ENCODE measurements around the gene DPM1.

The DPM1 gene

GRCh38 chr20:50929299-50930138 is 28.8 kb downstream of the DPM1 start:
- DNase-seq, result peak; percentile 88

GRCh38 chr20:50928469-50928868 is 29.9 kb downstream of the DPM1 start:
- DNase-seq, result no peak

- DNase-seq, result no peak
These were observed 31.8 kb downstream of the DPM1 start for GRCh38 chr20:50926530-50926929.

- no peak for DNase-seq
These were observed 33.9 kb downstream of the DPM1 start for GRCh38 chr20:50924261-50924920.

- no peak for DNase-seq
These were observed 36.4 kb downstream of the DPM1 start for GRCh38 chr20:50921803-50922501.

- DNase-seq, result no peak
These were observed 37.3 kb downstream of the DPM1 start for GRCh38 chr20:50920997-50921396.

- DNase-seq, result no peak
These were observed 38.8 kb downstream of the DPM1 start for GRCh38 chr20:50919567-50919966.

- no peak for DNase-seq
These were observed 39.9 kb downstream of the DPM1 start for GRCh38 chr20:50918403-50918802.

GRCh38 chr20:50916934-50917333 is 41.4 kb downstream of the DPM1 start:
- DNase-seq, result no peak

- no peak for DNase-seq
These were observed 42.1 kb downstream of the DPM1 start for GRCh38 chr20:50916257-50916656.

- no peak for DNase-seq
These were observed 42.9 kb downstream of the DPM1 start for GRCh38 chr20:50915424-50915823.

GRCh38 chr20:50913690-50914375 is 44.5 kb downstream of the DPM1 start:
- no peak for DNase-seq

- no peak for DNase-seq
These were observed 46.6 kb downstream of the DPM1 start for GRCh38 chr20:50911716-50912115.

GRCh38 chr20:50911030-50911429 is 47.3 kb downstream of the DPM1 start:
- no peak for DNase-seq

- no peak for DNase-seq
These were observed 48.9 kb downstream of the DPM1 start for GRCh38 chr20:50909413-50909812.

GRCh38 chr20:50904067-50904570 is 54.2 kb downstream of the DPM1 start:
- DNase-seq, result no peak

GRCh38 chr20:50903353-50904051 is 54.8 kb downstream of the DPM1 start:
- DNase-seq, result no peak

GRCh38 chr20:50901301-50901700 is 57.0 kb downstream of the DPM1 start:
- no peak for DNase-seq

- no peak for DNase-seq
These were observed 58.1 kb downstream of the DPM1 start for GRCh38 chr20:50900261-50900660.

- DNase-seq, result no peak
These were observed 59.9 kb downstream of the DPM1 start for GRCh38 chr20:50898475-50898874.

- no peak for DNase-seq
These were observed 63.1 kb downstream of the DPM1 start for GRCh38 chr20:50895111-50895830.

- DNase-seq, result no peak
These were observed 64.7 kb downstream of the DPM1 start for GRCh38 chr20:50893620-50894019.
